SK-N-SH treated with all-trans-retinoic acid at 6 μM for 48 hours (cell line): ENCODE data around the gene KCNQ5.
A peak's percentile ranks its signal among the peaks of the same experiment; 100 is the strongest.

ENCODE experiments used
- ATAC-seq: fragments of 200-7000 bp; cut with Tn5 transposase; 3 replicates; pipeline ENCODE4 v1.9.1; 2020; ENCODE audit warnings: mild to moderate bottlenecking, moderate library complexity
- ARNTL ChIP-seq: fragments of 450-650 bp; formaldehyde crosslinking; IDR thresholded peaks from 2 replicates; pipeline ENCODE4 v1.5.0; 2020; ENCODE audit warnings: low read depth, mild to moderate bottlenecking, moderate library complexity, borderline replicate concordance
- BACH2 ChIP-seq: fragments of 250-450 bp; sonication (Bioruptor Pico); IDR thresholded peaks from 2 replicates; pipeline ENCODE4 v1.9.0; 2021; ENCODE audit warnings: mild to moderate bottlenecking, borderline replicate concordance
- CREB5 ChIP-seq: fragments of 250-450 bp; sonication (Bioruptor Pico); IDR thresholded peaks from 2 replicates; pipeline ENCODE4 v1.5.1; 2020; ENCODE audit warnings: low read depth, mild to moderate bottlenecking, moderate library complexity
- CSDC2 ChIP-seq: fragments of 250-450 bp; sonication (Bioruptor Pico); IDR thresholded peaks from 2 replicates; pipeline ENCODE4 v1.5.0; 2020; ENCODE audit warnings: mild to moderate bottlenecking, moderate library complexity
- CSRNP3 ChIP-seq: fragments of 250-450 bp; sonication (Bioruptor Pico); IDR thresholded peaks from 2 replicates; pipeline ENCODE4 v1.5.1; 2021; ENCODE audit warnings: mild to moderate bottlenecking, moderate library complexity
- ESRRG ChIP-seq: fragments of 250-450 bp; sonication (Bioruptor Pico); IDR thresholded peaks from 2 replicates; pipeline ENCODE4 v1.6.1; 2021; ENCODE audit warnings: mild to moderate bottlenecking
- GLIS3 ChIP-seq: fragments of 250-450 bp; sonication (Bioruptor Pico); IDR thresholded peaks from 2 replicates; pipeline ENCODE4 v1.5.0; 2020; ENCODE audit warnings: mild to moderate bottlenecking, moderate library complexity
- ISL1 ChIP-seq: fragments of 250-450 bp; sonication (Bioruptor Pico); IDR thresholded peaks from 2 replicates; pipeline ENCODE4 v2.1.2; 2022; ENCODE audit warnings: mild to moderate bottlenecking, moderate library complexity
- OSR1 ChIP-seq: fragments of 250-450 bp; sonication (Bioruptor Pico); IDR thresholded peaks from 2 replicates; pipeline ENCODE4 v1.8.0; 2022; ENCODE audit warnings: moderate library complexity, mild to moderate bottlenecking, inconsistent platforms
- PATZ1 ChIP-seq: fragments of 250-450 bp; sonication (Bioruptor Pico); IDR thresholded peaks from 2 replicates; pipeline ENCODE4 v1.8.0; 2020; ENCODE audit warnings: mild to moderate bottlenecking, moderate library complexity, borderline replicate concordance
- PPARA ChIP-seq: fragments of 250-450 bp; sonication (Bioruptor Pico); IDR thresholded peaks from 2 replicates; pipeline ENCODE4 v1.5.0; 2020; ENCODE audit warnings: mild to moderate bottlenecking, borderline replicate concordance
- RARB ChIP-seq: fragments of 250-450 bp; sonication (Bioruptor Pico); IDR thresholded peaks from 2 replicates; pipeline ENCODE4 v1.8.0; 2021; ENCODE audit warnings: mild to moderate bottlenecking, moderate library complexity
- SNAI2 ChIP-seq: fragments of 250-450 bp; sonication (Bioruptor Pico); IDR thresholded peaks from 2 replicates; pipeline ENCODE4 v1.5.0; 2020; ENCODE audit warnings: mild to moderate bottlenecking, moderate library complexity
- TCF4 ChIP-seq: fragments of 250-450 bp; sonication (Bioruptor Pico); IDR thresholded peaks from 2 replicates; pipeline ENCODE4 v1.8.0; 2021; ENCODE audit warnings: mild to moderate bottlenecking, moderate library complexity, borderline replicate concordance
- TOX ChIP-seq: fragments of 250-450 bp; sonication (Bioruptor Pico); IDR thresholded peaks from 2 replicates; pipeline ENCODE4 v1.8.0; 2021; ENCODE audit warnings: mild to moderate bottlenecking, moderate library complexity, borderline replicate concordance
- ZC3H10 ChIP-seq: fragments of 250-450 bp; sonication (Bioruptor Pico); IDR thresholded peaks from 2 replicates; pipeline ENCODE4 v1.5.1; 2021; ENCODE audit warnings: mild to moderate bottlenecking, moderate library complexity
- ZFP3 ChIP-seq: fragments of 250-450 bp; sonication (Bioruptor Pico); IDR thresholded peaks from 2 replicates; pipeline ENCODE4 v1.5.0; 2020; ENCODE audit warnings: mild to moderate bottlenecking, moderate library complexity
- ZFP30 ChIP-seq: fragments of 450-650 bp; formaldehyde crosslinking; IDR thresholded peaks from 2 replicates; pipeline ENCODE4 v1.5.0; 2022; ENCODE audit warnings: mild to moderate bottlenecking, moderate library complexity
- ZNF565 ChIP-seq: fragments of 450-650 bp; formaldehyde crosslinking; conservative IDR thresholded peaks from 2 replicates; pipeline ENCODE4 v1.5.0; 2020; ENCODE audit warnings: low read depth, mild to moderate bottlenecking, moderate library complexity
- ZNF70 ChIP-seq: fragments of 450-650 bp; formaldehyde crosslinking; IDR thresholded peaks from 2 replicates; pipeline ENCODE4 v1.5.0; 2020; ENCODE audit warnings: mild to moderate bottlenecking, moderate library complexity
- ZNF8 ChIP-seq: fragments of 450-650 bp; formaldehyde crosslinking; IDR thresholded peaks from 2 replicates; pipeline ENCODE4 v1.5.0; 2020; ENCODE audit warnings: mild to moderate bottlenecking, moderate library complexity
- TF ChIP-seq, protein P1 (sequence below): fragments of 250-450 bp; sonication (Bioruptor Pico); IDR thresholded peaks from 2 replicates; pipeline ENCODE4 v1.8.0; 2021; ENCODE audit warnings: low read depth, mild to moderate bottlenecking, moderate library complexity, borderline replicate concordance

Gene KCNQ5

DNA sequence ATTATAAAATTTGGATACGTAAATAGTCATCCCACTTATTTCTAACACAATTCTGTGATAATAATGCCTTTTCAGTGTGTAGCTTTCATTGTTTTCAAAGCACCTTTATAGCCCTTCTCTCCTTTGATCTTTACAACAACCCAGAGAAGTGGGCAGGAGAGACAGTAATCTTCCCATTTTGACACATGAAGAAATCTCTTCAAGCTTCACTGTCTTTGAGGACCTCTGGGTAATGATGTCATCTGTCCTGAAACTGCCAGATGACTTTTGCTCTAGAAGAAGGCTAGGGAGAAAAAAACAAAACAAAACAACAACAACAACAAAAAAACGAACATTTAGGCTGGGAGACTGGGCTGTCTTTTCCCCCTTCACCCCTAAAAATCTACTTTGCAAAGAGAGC lies 203.0 kb downstream of the KCNQ5 start:
- no peak for ATAC-seq
- TF ChIP-seq GLIS3 (CRISPR knock-in tag): no peak
- TF ChIP-seq ZFP3 (CRISPR knock-in tag): no peak
- TF ChIP-seq, protein P1, sequence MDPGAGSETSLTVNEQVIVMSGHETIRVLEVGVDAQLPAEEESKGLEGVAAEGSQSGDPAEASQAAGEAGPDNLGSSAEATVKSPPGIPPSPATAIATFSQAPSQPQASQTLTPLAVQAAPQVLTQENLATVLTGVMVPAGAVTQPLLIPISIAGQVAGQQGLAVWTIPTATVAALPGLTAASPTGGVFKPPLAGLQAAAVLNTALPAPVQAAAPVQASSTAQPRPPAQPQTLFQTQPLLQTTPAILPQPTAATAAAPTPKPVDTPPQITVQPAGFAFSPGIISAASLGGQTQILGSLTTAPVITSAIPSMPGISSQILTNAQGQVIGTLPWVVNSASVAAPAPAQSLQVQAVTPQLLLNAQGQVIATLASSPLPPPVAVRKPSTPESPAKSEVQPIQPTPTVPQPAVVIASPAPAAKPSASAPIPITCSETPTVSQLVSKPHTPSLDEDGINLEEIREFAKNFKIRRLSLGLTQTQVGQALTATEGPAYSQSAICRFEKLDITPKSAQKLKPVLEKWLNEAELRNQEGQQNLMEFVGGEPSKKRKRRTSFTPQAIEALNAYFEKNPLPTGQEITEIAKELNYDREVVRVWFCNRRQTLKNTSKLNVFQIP (CRISPR knock-in tag): no peak
- TF ChIP-seq CREB5 (CRISPR knock-in tag): no peak
- no peak for TF ChIP-seq ZFP30 (CRISPR knock-in tag)
- TF ChIP-seq ISL1: no peak
- no peak for TF ChIP-seq PPARA (CRISPR knock-in tag)
- no peak for TF ChIP-seq CSRNP3 (CRISPR knock-in tag)
- no peak for TF ChIP-seq ZNF565 (CRISPR knock-in tag)
- no peak for TF ChIP-seq SNAI2 (CRISPR knock-in tag)
- no peak for TF ChIP-seq TCF4

DNA sequence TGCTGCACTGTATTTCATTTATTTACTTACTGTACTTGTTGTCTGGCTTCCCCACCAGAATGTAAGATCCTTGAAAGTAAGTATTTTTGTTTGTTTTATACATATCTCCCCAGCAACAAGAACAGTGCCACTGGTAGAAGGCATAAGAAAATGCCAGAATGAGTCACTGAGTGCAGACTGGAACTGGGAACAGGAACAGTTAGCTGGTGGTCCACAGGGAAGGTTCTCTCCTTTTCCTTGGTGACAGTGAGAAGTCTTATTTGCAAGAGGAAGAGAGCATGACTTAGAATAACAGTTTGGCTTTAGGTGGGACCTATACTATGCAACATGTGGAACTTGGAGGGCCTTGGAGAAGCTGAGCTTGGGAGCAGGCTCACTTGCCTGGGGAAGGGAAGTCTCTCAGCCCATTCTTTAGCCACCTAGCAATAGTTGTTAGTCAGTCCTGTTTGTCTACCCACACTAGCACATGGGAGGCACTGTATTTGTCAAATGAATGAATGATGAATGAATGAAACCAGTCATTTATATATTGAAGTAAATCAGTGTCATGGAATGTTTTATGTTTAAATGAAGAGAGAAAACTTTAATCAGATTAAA lies 203.5 kb downstream of the KCNQ5 start:
- peak; percentile 80 for ATAC-seq

GRCh38 chr6:72826037-72826436 lies 204.2 kb downstream of the KCNQ5 start:
- ATAC-seq: peak; percentile 74
- TF ChIP-seq OSR1 (CRISPR knock-in tag) (no peak), CSDC2 (CRISPR knock-in tag) (no peak), RARB (no peak), SNAI2 (CRISPR knock-in tag) (no peak), PPARA (CRISPR knock-in tag) (no peak), GLIS3 (CRISPR knock-in tag) (no peak), BACH2 (CRISPR knock-in tag) (no peak)

More for the DNA sequence above, 203.5 kb downstream of the KCNQ5 start:
- TF ChIP-seq BACH2 (CRISPR knock-in tag) (no peak), ZNF565 (CRISPR knock-in tag) (no peak), PATZ1 (no peak), ZC3H10 (CRISPR knock-in tag) (no peak), ZFP3 (CRISPR knock-in tag) (no peak), ZFP30 (CRISPR knock-in tag) (no peak), ISL1 (no peak), OSR1 (CRISPR knock-in tag) (no peak)

DNA sequence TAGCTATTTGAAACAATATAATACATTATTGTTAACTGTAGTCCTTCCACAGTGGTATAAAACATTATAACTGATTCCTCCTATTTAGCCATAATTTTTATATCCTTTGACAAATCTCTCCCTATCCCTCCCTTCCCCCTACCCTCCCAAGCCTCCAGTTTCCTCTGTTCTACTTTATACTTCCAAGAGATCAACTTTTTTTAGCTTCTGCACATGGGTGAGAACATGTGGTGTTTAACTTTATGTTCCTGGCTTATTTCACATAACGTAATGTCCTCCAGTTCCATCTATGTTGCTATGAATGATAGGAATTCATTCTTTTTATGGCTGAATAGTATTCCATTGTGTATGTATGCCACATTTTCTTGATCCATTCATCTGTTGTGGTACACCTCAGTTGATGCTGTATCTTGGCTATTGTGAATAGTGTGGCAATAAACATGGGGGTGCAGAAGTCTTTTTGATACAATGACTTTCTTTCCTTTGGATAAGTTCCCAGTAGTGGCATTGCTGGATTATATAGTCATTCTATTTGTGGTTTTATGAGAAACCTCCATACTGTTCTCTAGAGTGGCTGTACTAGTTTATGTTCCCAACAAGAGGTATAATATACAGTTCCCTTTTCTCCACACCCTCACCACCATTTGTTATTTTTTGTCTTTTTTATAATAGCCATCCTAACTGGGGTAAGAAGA lies 205.0 kb downstream of the KCNQ5 start:
- peak; percentile 69; the same call in 2 of the 3 replicates for ATAC-seq
- no peak for TF ChIP-seq ESRRG (CRISPR knock-in tag)
- no peak for TF ChIP-seq RARB
- no peak for TF ChIP-seq OSR1 (CRISPR knock-in tag)
- TF ChIP-seq ZNF565 (CRISPR knock-in tag): no peak
- no peak for TF ChIP-seq ZC3H10 (CRISPR knock-in tag)
- TF ChIP-seq PATZ1: no peak
- no peak for TF ChIP-seq BACH2 (CRISPR knock-in tag)
- no peak for TF ChIP-seq TCF4
- no peak for TF ChIP-seq TOX (CRISPR knock-in tag)
- no peak for TF ChIP-seq PPARA (CRISPR knock-in tag)
- TF ChIP-seq ISL1: no peak
- no peak for TF ChIP-seq CSRNP3 (CRISPR knock-in tag)
- no peak for TF ChIP-seq ARNTL (CRISPR knock-in tag)
- TF ChIP-seq GLIS3 (CRISPR knock-in tag): no peak
- no peak for TF ChIP-seq ZNF70
- TF ChIP-seq, protein P1 (CRISPR knock-in tag): no peak
- no peak for TF ChIP-seq ZNF8 (CRISPR knock-in tag)
- TF ChIP-seq ZFP3 (CRISPR knock-in tag): no peak
- TF ChIP-seq CSDC2 (CRISPR knock-in tag): no peak
